ENCODE data around the gene HABP4.

Gene HABP4

GRCh38 chr9:96449845-96450612 is at the start of gene HABP4:
HABP4 (plus strand) TSS chr9:96450169; CDS start chr9:96450280, 111 bp downstream.
- DNase-seq = peak; percentile 95 to 96

- no peak for DNase-seq
Observed at GRCh38 chr9:96408409-96409280, 41.3 kb upstream of the HABP4 start.

GRCh38 chr9:96411129-96411838 is 38.7 kb upstream of the HABP4 start:
- DNase-seq = no peak

- DNase-seq = no peak
Observed at GRCh38 chr9:96412174-96412913, 37.6 kb upstream of the HABP4 start.

- peak; percentile 32 to 67 for DNase-seq
Observed at GRCh38 chr9:96413302-96414221, 36.4 kb upstream of the HABP4 start.

- peak; percentile 82 to 83 for DNase-seq
Observed at GRCh38 chr9:96417051-96417586, 32.9 kb upstream of the HABP4 start.

- DNase-seq = no peak
Observed at GRCh38 chr9:96417661-96418082, 32.3 kb upstream of the HABP4 start.

GRCh38 chr9:96418083-96418919 is 31.7 kb upstream of the HABP4 start, which contains the start of gene ZNF367:
ZNF367 (minus strand) TSS chr9:96418370; CDS start chr9:96418032, 338 bp downstream.
- peak; percentile 97 for DNase-seq

- peak; percentile 62 to 78 for DNase-seq
Observed at GRCh38 chr9:96418920-96419690, 30.9 kb upstream of the HABP4 start.

GRCh38 chr9:96419691-96419969 is 30.3 kb upstream of the HABP4 start:
- no peak for DNase-seq

GRCh38 chr9:96420468-96421219 is 29.3 kb upstream of the HABP4 start:
- DNase-seq = no peak

- no peak for DNase-seq
Observed at GRCh38 chr9:96423322-96423984, 26.5 kb upstream of the HABP4 start.

GRCh38 chr9:96423985-96424336 is 26.0 kb upstream of the HABP4 start:
- no peak for DNase-seq

GRCh38 chr9:96425500-96426169 is 24.3 kb upstream of the HABP4 start:
- DNase-seq = no peak

GRCh38 chr9:96429732-96430131 is 20.2 kb upstream of the HABP4 start:
- DNase-seq = no peak

GRCh38 chr9:96430377-96430776 is 19.6 kb upstream of the HABP4 start:
- no peak for DNase-seq

- no peak for DNase-seq
Observed at GRCh38 chr9:96435345-96435744, 14.6 kb upstream of the HABP4 start.

- DNase-seq = no peak
Observed at GRCh38 chr9:96436063-96436455, 13.9 kb upstream of the HABP4 start.

All from hippocampal formation (tissue), 2 donors.